GM23248 (cell line): ENCODE data around the gene KLHL41.

Experiments
- EZH2 ChIP-seq: fragments of 200-600 bp; sonication (generic); IDR thresholded peaks from 2 replicates; pipeline ENCODE4 v1.6.1; 2018; ENCODE audit warnings: antibody characterized with exemption, mild to moderate bottlenecking; ENCODE audit not compliant: insufficient read depth, poor library complexity, severe bottlenecking
- EZH2phosphoT487 ChIP-seq: fragments of 200-600 bp; sonication (generic); IDR thresholded peaks from 2 replicates; pipeline ENCODE4 v1.6.1; 2018; ENCODE audit warnings: antibody characterized with exemption, moderate library complexity, mild to moderate bottlenecking, low read depth; ENCODE audit not compliant: insufficient read depth

DNA sequence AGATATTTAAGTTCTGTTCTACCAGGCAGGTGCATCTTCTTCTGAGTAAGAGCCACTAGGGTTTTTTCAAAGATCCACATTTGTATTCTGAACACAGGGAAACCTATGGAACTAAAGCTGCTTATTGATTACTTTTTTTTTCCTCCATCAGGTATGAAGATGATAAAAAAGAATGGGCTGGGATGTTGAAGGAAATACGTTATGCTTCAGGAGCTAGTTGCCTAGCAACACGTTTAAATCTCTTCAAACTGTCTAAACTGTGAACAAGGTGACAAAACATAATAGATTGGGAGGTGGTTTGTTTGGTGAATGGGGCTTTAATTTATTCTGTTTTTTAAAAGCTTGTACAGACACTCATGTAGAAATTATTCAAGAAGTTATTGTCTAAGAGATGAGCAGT lies 15.9 kb downstream of the KLHL41 start:
- TF ChIP-seq EZH2 = no peak
- no peak for TF ChIP-seq EZH2phosphoT487
